Loucy (cell line): ENCODE measurements around the gene PPP1R16B.

ENCODE experiments used
- H2AFZ ChIP-seq: fragments of 200-600 bp; sonication (generic); 2 replicates; pipeline ENCODE4 v1.6.0; 2016; ENCODE audit warnings: antibody characterized with exemption, mild to moderate bottlenecking, low read length, moderate library complexity
- H3F3A ChIP-seq: fragments of 200-600 bp; 2 replicates; pipeline ENCODE4 v1.6.0; 2016; ENCODE audit warnings: antibody characterized with exemption, low read depth, mild to moderate bottlenecking
- H3K27me3 ChIP-seq: fragments of 200-600 bp; sonication (generic); 2 replicates; pipeline ENCODE4 v1.6.1; 2014; ENCODE audit warnings: low read length, mild to moderate bottlenecking; ENCODE audit not compliant: insufficient read depth, poor library complexity, severe bottlenecking
- H3K36me3 ChIP-seq: fragments of 200-600 bp; sonication (generic); 2 replicates; pipeline ENCODE4 v1.6.1; 2016; ENCODE audit warnings: low read length; ENCODE audit not compliant: insufficient read depth
- H3K4me1 ChIP-seq: fragments of 200-600 bp; sonication (generic); 2 replicates; pipeline ENCODE4 v1.5.1; 2014; ENCODE audit warnings: low read length, mild to moderate bottlenecking; ENCODE audit not compliant: insufficient read depth, poor library complexity, severe bottlenecking
- H3K4me2 ChIP-seq: fragments of 200-600 bp; sonication (generic); 2 replicates; pipeline ENCODE4 v1.6.0; 2014; ENCODE audit warnings: antibody characterized with exemption, low read length, low read depth, mild to moderate bottlenecking; ENCODE audit not compliant: poor library complexity, severe bottlenecking
- H3K4me3 ChIP-seq: fragments of 200-600 bp; sonication (generic); 2 replicates; pipeline ENCODE4 v1.5.1; 2014; ENCODE audit warnings: low read length, mild to moderate bottlenecking, mixed read lengths; ENCODE audit not compliant: poor library complexity, severe bottlenecking
- H3K79me2 ChIP-seq: fragments of 200-600 bp; sonication (generic); 2 replicates; pipeline ENCODE4 v1.6.1; 2014; ENCODE audit warnings: low read length; ENCODE audit not compliant: insufficient read depth
- H3K9ac ChIP-seq: fragments of 200-600 bp; sonication (generic); 2 replicates; pipeline ENCODE4 v1.6.0; 2014; ENCODE audit warnings: mild to moderate bottlenecking, low read depth, low read length, moderate library complexity; ENCODE audit not compliant: poor library complexity, severe bottlenecking
- H3K9me2 ChIP-seq: fragments of 200-600 bp; sonication (generic); replicated peaks from 2 replicates; pipeline ENCODE4 v1.6.1; 2016; ENCODE audit warnings: low read depth, low read length, mixed read lengths
- H3K9me3 ChIP-seq: fragments of 200-600 bp; sonication (generic); 2 replicates; pipeline ENCODE4 v1.6.1; 2014; ENCODE audit warnings: mild to moderate bottlenecking, antibody characterized with exemption, low read length, low read depth; ENCODE audit not compliant: insufficient read depth
- H4K20me1 ChIP-seq: fragments of 200-600 bp; sonication (generic); 2 replicates; pipeline ENCODE4 v1.6.0; 2014; ENCODE audit warnings: antibody characterized with exemption, low read length, mild to moderate bottlenecking; ENCODE audit not compliant: insufficient read depth, poor library complexity, severe bottlenecking
- EZH2phosphoT487 ChIP-seq: fragments of 200-600 bp; IDR thresholded peaks from 2 replicates; pipeline ENCODE4 v1.6.1; 2018; ENCODE audit warnings: antibody characterized with exemption, mild to moderate bottlenecking, moderate library complexity, borderline replicate concordance
- TF ChIP-seq, protein P1 (sequence below): fragments of 200-600 bp; sonication (generic); conservative IDR thresholded peaks from 2 replicates; pipeline ENCODE4 v1.5.1; 2014; ENCODE audit warnings: mild to moderate bottlenecking, antibody characterized with exemption, low read length

PPP1R16B gene

DNA sequence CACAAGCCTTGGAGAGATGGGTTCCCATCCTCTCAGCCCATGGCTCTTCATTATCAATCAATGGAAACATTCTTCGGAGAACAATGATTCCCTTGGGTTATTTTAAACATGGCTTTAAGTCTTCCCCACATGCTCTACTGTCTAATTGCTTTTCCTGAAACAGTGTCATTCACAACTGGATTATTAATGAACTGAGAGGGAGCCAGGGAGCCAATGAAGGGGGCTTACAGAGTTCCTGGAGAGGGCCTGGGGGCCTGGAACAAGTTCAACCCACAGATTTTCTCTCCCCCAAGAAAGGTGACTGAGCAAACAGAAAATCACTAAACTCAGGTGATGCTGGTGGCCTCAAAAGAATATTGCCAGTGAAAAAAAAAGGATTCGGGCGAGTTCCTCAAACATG lies 1.3 kb upstream of the PPP1R16B start:
- H3K4me2 ChIP-seq: peak overlapping the region; percentile 84
- H3K9me3 ChIP-seq: no peaks in the 10 kb centered on the region
- H3K27me3 ChIP-seq: no peaks in the 10 kb centered on the region
- H4K20me1 ChIP-seq: peaks cover 13% of the 10 kb centered on the region
- peaks cover 27% of the 10 kb centered on the region for H3K79me2 ChIP-seq
- no peak overlapping the region for H2AFZ ChIP-seq
- no peaks in the 10 kb centered on the region for H3K9me2 ChIP-seq
- H3F3A ChIP-seq: peaks cover 11% of the 10 kb centered on the region
- H3K4me1 ChIP-seq: peaks cover 47% of the 10 kb centered on the region
- H3K9ac ChIP-seq: peak overlapping the region; percentile 57
- H3K36me3 ChIP-seq: no peaks in the 10 kb centered on the region
- no peak for TF ChIP-seq EZH2phosphoT487
- TF ChIP-seq, protein P1, sequence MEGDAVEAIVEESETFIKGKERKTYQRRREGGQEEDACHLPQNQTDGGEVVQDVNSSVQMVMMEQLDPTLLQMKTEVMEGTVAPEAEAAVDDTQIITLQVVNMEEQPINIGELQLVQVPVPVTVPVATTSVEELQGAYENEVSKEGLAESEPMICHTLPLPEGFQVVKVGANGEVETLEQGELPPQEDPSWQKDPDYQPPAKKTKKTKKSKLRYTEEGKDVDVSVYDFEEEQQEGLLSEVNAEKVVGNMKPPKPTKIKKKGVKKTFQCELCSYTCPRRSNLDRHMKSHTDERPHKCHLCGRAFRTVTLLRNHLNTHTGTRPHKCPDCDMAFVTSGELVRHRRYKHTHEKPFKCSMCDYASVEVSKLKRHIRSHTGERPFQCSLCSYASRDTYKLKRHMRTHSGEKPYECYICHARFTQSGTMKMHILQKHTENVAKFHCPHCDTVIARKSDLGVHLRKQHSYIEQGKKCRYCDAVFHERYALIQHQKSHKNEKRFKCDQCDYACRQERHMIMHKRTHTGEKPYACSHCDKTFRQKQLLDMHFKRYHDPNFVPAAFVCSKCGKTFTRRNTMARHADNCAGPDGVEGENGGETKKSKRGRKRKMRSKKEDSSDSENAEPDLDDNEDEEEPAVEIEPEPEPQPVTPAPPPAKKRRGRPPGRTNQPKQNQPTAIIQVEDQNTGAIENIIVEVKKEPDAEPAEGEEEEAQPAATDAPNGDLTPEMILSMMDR: no peak
- H3K4me3 ChIP-seq: peak overlapping the region; percentile 81

DNA sequence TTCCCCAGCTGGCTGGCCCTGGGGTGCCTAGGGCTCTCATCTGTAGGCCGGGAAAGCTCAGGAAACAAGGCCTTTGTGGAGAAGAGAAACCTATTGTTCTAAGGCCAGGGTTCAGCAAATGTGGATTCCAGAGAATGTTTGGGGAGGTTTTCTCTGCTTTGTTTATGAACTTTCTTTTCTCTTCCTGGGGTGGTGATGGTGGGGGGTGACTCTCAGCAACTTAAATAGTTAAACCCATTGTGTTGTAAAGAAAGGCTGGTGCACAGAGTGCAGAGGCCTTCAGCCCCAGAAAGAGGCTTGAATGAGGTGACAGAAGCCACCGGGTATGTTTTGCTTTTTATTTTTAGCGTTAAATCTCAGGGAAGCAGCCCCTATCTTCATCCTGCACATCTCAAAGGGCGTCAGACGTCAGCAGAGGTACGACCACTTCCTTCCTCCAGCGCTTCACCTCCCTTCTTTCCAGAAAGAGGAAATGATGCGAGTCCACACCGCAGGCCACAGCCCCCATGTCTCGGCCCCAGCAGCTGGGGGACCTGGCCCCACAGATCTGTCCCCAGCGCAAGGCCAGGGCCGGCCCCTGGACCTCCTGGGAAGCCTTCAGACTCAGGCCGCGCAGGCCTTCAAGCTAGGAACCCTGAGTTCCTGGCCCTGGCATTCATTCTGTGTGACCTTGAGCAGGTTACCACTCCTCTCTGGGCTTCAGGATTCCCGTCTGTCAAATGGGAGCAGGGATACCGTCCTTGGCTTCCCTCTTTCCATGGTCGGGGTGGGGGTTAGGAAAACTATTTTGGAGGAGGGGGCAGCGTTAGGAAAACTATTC lies 605 bp upstream of the PPP1R16B start:
- H2AFZ ChIP-seq: peak overlapping the region; percentile 36; the same call in 1 of the 2 replicates
- peaks cover 43% of the 10 kb centered on the region for H3K4me1 ChIP-seq
- peaks cover 9% of the 10 kb centered on the region for H3F3A ChIP-seq
- H3K9me3 ChIP-seq: no peaks in the 10 kb centered on the region
- H3K9me2 ChIP-seq: no peaks in the 10 kb centered on the region
- H4K20me1 ChIP-seq: peaks cover 13% of the 10 kb centered on the region
- H3K4me3 ChIP-seq: peak overlapping the region; percentile 81
- H3K27me3 ChIP-seq: no peaks in the 10 kb centered on the region
- H3K36me3 ChIP-seq: no peaks in the 10 kb centered on the region
- peak overlapping the region; percentile 84 for H3K4me2 ChIP-seq
- peak overlapping the region; percentile 73 for H3K9ac ChIP-seq
- peaks cover 32% of the 10 kb centered on the region for H3K79me2 ChIP-seq
- TF ChIP-seq EZH2phosphoT487: no peak
- TF ChIP-seq, protein P1: no peak

DNA sequence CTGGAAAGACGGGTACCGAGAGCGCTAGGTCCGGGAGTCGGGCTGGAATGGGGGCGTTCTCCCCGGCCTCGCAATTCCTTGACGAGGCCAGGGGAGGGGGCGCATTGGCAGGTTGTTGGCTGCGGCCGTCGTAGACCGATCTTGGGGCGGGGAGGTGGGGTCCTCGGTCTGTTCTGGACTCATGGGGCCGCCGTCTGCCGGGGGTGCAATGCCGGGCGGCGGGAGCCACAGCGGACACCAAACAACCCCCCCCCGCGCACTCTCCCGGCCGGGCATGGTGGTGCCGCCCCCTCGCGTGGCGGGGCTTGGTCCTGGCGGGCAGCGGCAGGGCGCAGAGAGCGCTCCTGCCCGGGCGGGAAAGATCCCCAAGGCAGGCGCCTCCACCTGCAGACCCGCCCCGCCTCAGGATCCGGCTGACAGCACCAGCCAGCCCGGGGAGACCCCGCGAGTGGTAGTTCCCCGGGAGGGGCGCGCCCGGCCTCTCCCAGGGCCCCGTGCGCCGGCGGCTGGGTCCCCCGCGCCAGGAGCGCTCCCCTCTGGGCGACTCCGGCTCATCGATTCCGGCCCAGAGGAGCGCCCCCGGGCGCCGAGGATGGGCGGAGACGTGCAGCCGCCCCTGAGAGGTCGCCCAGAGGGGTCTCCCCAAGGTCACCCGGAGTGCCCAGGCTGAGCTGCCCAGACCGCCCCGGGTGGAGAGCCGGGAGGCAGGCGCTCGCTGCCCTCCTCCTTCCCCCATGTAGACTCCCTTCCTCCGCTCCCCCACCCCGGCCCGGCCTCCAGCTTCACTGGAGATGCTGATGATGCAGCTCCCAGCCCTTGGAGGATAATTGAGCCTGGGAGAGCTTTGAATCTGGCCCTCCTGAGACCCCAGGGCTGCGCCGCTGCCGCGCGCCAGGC lies 709 bp downstream of the PPP1R16B start:
- Histone ChIP-seq H3K4me2 (peak overlapping the region; percentile 84), H3K9ac (peak overlapping the region; percentile 73), H3K9me3 (no peaks in the 10 kb centered on the region)

More for the DNA sequence above, 709 bp downstream of the PPP1R16B start:
- no peaks in the 10 kb centered on the region for H3K27me3 ChIP-seq
- H3K79me2 ChIP-seq: peaks cover 43% of the 10 kb centered on the region
- H3K4me3 ChIP-seq: peak overlapping the region; percentile 81
- H3K4me1 ChIP-seq: peaks cover 52% of the 10 kb centered on the region
- H3F3A ChIP-seq: peaks cover 9% of the 10 kb centered on the region
- no peak for TF ChIP-seq EZH2phosphoT487
- TF ChIP-seq, protein P1: peak; percentile 45
- H3K36me3 ChIP-seq: no peaks in the 10 kb centered on the region
- H3K9me2 ChIP-seq: no peaks in the 10 kb centered on the region
- peak overlapping the region; percentile 68 for H2AFZ ChIP-seq
- peaks cover 13% of the 10 kb centered on the region for H4K20me1 ChIP-seq
